Measurements from ENCODE around the gene CIROP. TPM values are rescaled to one million over a fixed set of nuclear protein-coding genes. Genes with fewer than 3 reads are reported as not detected.

Gene CIROP
- total and polyA plus RNA-seq, 9 of the 15 experiments (the other 6 are each of a cell fraction or from before 2014, with no cell fraction given) = not detected

GRCh38 chr14:23066855-23067744, 37.7 kb downstream of the CIROP start:
- H4K20me1 ChIP-seq (replicated peaks; ENCODE audit: control insufficient read depth, insufficient read depth, low read length) = peaks cover 14% of the 10 kb centered on the region; the same call in 1 of the 2 replicates
- FAIRE-seq (no peak), ATAC-seq (no peak), DNase-seq (ENCODE audit: extremely low read depth in 1 of 4, low spot score in 3 of 4) (no peak)
- in situ Hi-C loops (cut with MboI) = loop anchor here (5.0 kb wide), 1 partner anchor 40 kb away; no protein-coding TSS in a partner anchor
- ChIA-PET POLR2A (interaction anchor here (0.6 to 2.1 kb wide), 4 partner anchors 8 to 254 kb away, joined by 3 to 23 read pairs (median 6); partner anchors contain the start of gene CDH24), CTCF (ENCODE audit: low intra/inter-chr PET ratio) (interaction anchor here (1.9 to 7.2 kb wide), 2 partner anchors 42 to 44 kb away, joined by 6 to 109 read pairs; no protein-coding TSS in a partner anchor)
- no peak overlapping the region for H2AFZ ChIP-seq (ENCODE audit: low read depth, low read length)
- peaks cover 83% of the 10 kb centered on the region for H3K36me3 ChIP-seq (ENCODE audit: control insufficient read depth, insufficient read depth, low read length)
- H3K4me1 ChIP-seq (replicated peaks in 1 of 2; ENCODE audit: control insufficient read depth in 2 of 2, insufficient read depth in 2 of 2, low read length in 2 of 2) = peaks cover 11 to 16% of the 10 kb centered on the region in 2 experiments
- no peak for TF ChIP-seq PCBP2 (IDR thresholded peaks at IDR 0.05; ENCODE audit: low read depth, low read length, poor library complexity, severe bottlenecking)
- TF ChIP-seq ELF2 (CRISPR knock-in tag; IDR thresholded peaks at IDR 0.05) = no peak
- TF ChIP-seq CHD2 (IDR thresholded peaks at IDR 0.05; ENCODE audit: low read depth, low read length) = no peak
- TF ChIP-seq, protein P1, sequence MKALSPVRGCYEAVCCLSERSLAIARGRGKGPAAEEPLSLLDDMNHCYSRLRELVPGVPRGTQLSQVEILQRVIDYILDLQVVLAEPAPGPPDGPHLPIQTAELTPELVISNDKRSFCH (CRISPR knock-in tag; IDR thresholded peaks at IDR 0.05) = no peak
- TF ChIP-seq, protein P1 (tag; IDR thresholded peaks at IDR 0.05) = no peak
- TF ChIP-seq YBX1 (IDR thresholded peaks at IDR 0.05) = no peak
- TF ChIP-seq MECOM (CRISPR knock-in tag; IDR thresholded peaks at IDR 0.05) = no peak
- no peak for TF ChIP-seq MAX (CRISPR knock-in tag; IDR thresholded peaks at IDR 0.05)
- TF ChIP-seq ZKSCAN3 (CRISPR knock-in tag; IDR thresholded peaks at IDR 0.05) = no peak
- no peak for TF ChIP-seq MEF2D (tag; conservative IDR thresholded peaks at IDR 0.05; ENCODE audit: low read depth)
- TF ChIP-seq TOE1 (IDR thresholded peaks at IDR 0.05; ENCODE audit: borderline replicate concordance) = no peak
- TF ChIP-seq TOE1 (CRISPR knock-in tag; IDR thresholded peaks at IDR 0.05; ENCODE audit: borderline replicate concordance, low read depth) = no peak
- no peak for TF ChIP-seq NR1H2 (CRISPR knock-in tag; IDR thresholded peaks at IDR 0.05)
- no peak for TF ChIP-seq RBM25 (IDR thresholded peaks at IDR 0.05; ENCODE audit: low read depth, low read length, severe bottlenecking)
- TF ChIP-seq PCBP1 (IDR thresholded peaks at IDR 0.05; ENCODE audit: low read depth, low read length, poor library complexity, severe bottlenecking) = no peak
- TF ChIP-seq U2AF1 (optimal IDR thresholded peaks at IDR 0.05; ENCODE audit: low read depth, low read length) = no peak
- TF ChIP-seq PHB (CRISPR knock-in tag; IDR thresholded peaks at IDR 0.05) = no peak
- no peak for TF ChIP-seq IFI16 (CRISPR knock-in tag; IDR thresholded peaks at IDR 0.05)
- TF ChIP-seq BHLHE40 (IDR thresholded peaks at IDR 0.05; ENCODE audit: low read length) = no peak
- 93% methylated on average over 20 of the region's 23 CpGs for WGBS (ENCODE audit: insufficient coverage, low coverage, missing lambda C conversion rate)
- no peak overlapping the region for H3K4me2 ChIP-seq (ENCODE audit: insufficient read depth, low read length)
- H3K9me1 ChIP-seq (ENCODE audit: control insufficient read depth, insufficient read depth, low read length) = peaks cover 5% of the 10 kb centered on the region
- H3K9ac ChIP-seq (ENCODE audit: insufficient read depth in 1 of 2, low read depth in 2 of 2, low read length in 2 of 2) = no peak overlapping the region
- BruUV-seq (replicated peaks) = no TSS peak
- H3K27me3 ChIP-seq (ENCODE audit: control insufficient read depth in 2 of 2, insufficient read depth in 2 of 2, low read length in 2 of 2) = no peaks in the 10 kb centered on the region
- no peak overlapping the region for H3K4me3 ChIP-seq
- intact Hi-C loops (cut with micrococcal nuclease) = no loop called here
- H3K27ac ChIP-seq (ENCODE audit: extremely low read depth, low read depth, low read length) = no peak overlapping the region
- H3K9me3 ChIP-seq (replicated peaks; ENCODE audit: control insufficient read depth, insufficient read depth, low read depth, low read length) = no peaks in the 10 kb centered on the region
- H3K79me2 ChIP-seq (ENCODE audit: control insufficient read depth, insufficient read depth, low read length) = peaks cover 65% of the 10 kb centered on the region

Data from K562 (cell line).